Measurements from ENCODE around the gene KIF26A. TPM values are rescaled to one million over a fixed set of nuclear protein-coding genes. Genes with fewer than 3 reads are reported as not detected.
A peak's percentile ranks its signal among the peaks of the same experiment; 100 is the strongest.

Gene KIF26A
- total and polyA plus RNA-seq, 2 donors (not counting 1 experiment from before 2014, with no cell fraction given): 0.15 TPM; not detected in 1

DNA sequence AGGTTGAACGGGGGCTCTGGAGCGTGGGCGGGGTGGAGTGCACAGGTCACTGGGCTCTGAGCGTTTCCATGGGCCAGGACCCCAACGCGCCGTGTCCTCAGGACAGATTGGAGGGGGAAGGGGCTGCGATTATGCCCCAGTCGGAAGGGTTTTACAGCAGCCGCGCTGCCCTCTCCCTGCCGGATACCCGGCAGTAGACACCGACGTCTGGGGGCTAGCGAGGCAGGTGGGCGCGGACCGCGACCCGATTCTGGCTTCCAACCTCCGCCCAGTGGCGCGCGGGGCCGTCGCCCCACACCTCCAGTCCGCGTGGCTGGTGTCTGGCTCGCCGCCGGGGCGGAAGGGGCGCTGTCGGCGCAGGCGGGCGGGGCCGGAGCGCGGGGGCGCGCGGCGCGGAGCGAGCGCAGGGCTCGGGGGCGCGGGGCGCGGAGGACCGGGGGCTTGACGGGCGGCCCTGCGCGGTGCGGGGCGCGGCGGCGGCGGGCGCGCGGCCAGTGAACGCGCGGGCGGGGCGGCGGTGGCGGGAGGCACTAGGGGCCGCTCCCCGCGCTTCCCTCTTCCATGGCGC, 2.4 kb upstream of the KIF26A start:
- Histone ChIP-seq H3K27me3 (replicated peaks in 1 of 4; ENCODE audit: control extremely low read depth in 1 of 4, control insufficient read depth in 3 of 4, insufficient read depth in 4 of 4, low read length in 3 of 4) (peaks cover 0 to 75% (median 22%) of the 10 kb centered on the region in 4 experiments), H2AFZ (ENCODE audit: insufficient read depth, low read depth, low read length, poor library complexity, severe bottlenecking) (no peak overlapping the region), H3K4me1 (ENCODE audit: control insufficient read depth in 2 of 2, insufficient read depth in 2 of 2, low read length in 2 of 2) (peaks cover 26 to 34% of the 10 kb centered on the region in 2 donors), H3K27ac (ENCODE audit: low read length in 2 of 2) (no peak overlapping the region), H3K36me3 (replicated peaks in 1 of 2; ENCODE audit: control extremely low read depth in 1 of 2, control insufficient read depth in 1 of 2, extremely low read depth in 1 of 2, insufficient read depth in 2 of 2, low read length in 1 of 2) (no peaks in the 10 kb centered on the region), H3K9me3 (ENCODE audit: control extremely low read depth in 1 of 3, control insufficient read depth in 2 of 3, insufficient read depth in 1 of 3, low read length in 2 of 3) (peaks cover 0 to 25% (median 0%) of the 10 kb centered on the region in 3 donors), H4K20me1 (ENCODE audit: control insufficient read depth, insufficient read depth, low read length, poor library complexity, severe bottlenecking) (no peaks in the 10 kb centered on the region), H3K9ac (ENCODE audit: low read length) (no peak overlapping the region), H3K79me2 (ENCODE audit: control insufficient read depth, insufficient read depth, low read length) (no peaks in the 10 kb centered on the region), H3K4me3 (ENCODE audit: control extremely low read depth in 1 of 5, extremely low read depth in 1 of 5, insufficient read depth in 1 of 5, low read depth in 2 of 5, low read length in 4 of 5) (no peak overlapping the region), H3K4me2 (replicated peaks; ENCODE audit: low read depth, low read length, poor library complexity, severe bottlenecking) (peak overlapping the region; percentile 79)
- POLR2A ChIA-PET: no interaction called here
- CTCF ChIA-PET: no interaction called here
- 3% methylated on average over 75 of the region's 78 CpGs for WGBS (ENCODE audit: insufficient coverage)
- DNase-seq: no peak
- peaks cover 9% of the 10 kb centered on the region for H3K4me1 Mint-ChIP-seq
- H3K27ac Mint-ChIP-seq: no peak overlapping the region
- no peak for ATAC-seq (ENCODE audit: low read depth)
- TF ChIP-seq EZH2 (IDR thresholded peaks at IDR 0.05; ENCODE audit: borderline replicate concordance, insufficient read depth, low read depth, low read length, poor library complexity, severe bottlenecking): no peak
- no peak for TF ChIP-seq CTCF (IDR thresholded peaks at IDR 0.05)
- no peaks in the 10 kb centered on the region for H3K9me3 Mint-ChIP-seq (ENCODE audit: insufficient read depth)
- intact Hi-C loops (cut with micrococcal nuclease): no loop called here
- H3K4me3 Mint-ChIP-seq: peak overlapping the region; percentile 32
- peaks cover 35% of the 10 kb centered on the region for H3K27me3 Mint-ChIP-seq

DNA sequence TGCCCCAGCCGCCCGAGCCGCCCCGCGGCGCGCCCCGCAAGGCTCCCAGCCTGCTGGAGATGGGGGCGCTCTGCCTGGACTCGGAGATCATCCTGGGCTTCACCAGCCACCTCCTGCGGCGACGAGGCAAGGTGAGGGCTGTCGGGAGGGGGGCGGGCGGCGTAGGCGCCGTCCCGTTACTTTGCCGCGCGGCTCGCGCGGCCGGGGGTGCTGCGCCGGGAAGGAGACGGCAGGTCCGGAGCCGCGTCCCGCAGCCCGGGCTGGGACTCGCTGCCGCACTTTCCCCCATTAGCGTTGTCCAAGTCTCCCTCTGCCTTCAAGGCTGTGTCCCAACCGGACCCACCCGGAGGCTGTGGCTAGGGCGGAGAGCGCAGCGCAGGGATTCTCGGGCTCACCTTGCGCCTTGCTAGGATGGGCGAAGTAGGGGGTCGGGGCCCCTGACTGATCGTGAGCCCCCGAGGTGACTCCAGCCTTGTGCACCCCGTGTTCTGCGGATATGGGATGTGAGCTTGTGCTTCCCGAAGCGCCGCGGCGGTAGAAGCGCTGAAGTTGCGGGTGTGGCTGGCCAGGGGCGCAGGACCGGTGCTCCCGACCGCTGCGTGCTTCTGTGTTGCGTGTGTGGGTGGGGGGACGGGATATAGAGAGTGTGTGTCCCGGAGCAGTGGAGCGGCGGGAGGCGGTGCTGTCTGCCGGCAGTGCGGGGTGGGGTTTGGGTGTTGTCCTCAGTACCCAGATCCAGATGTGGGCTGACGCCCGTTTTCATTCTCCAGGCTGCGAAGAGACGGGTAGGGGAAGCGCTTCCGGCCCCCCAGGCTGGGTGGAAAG, 1.7 kb upstream of the KIF26A start:
- ChIA-PET CTCF (interaction anchor here (1.1 to 1.6 kb wide), 2 partner anchors 428 to 504 kb away, joined by 4 to 12 read pairs; no protein-coding TSS in a partner anchor), POLR2A (no interaction called here)
- Histone ChIP-seq H3K4me2 (replicated peaks; ENCODE audit: low read depth, low read length, poor library complexity, severe bottlenecking) (peak overlapping the region; percentile 79), H3K27ac (ENCODE audit: low read length in 2 of 2) (no peak overlapping the region), H3K27me3 (replicated peaks in 1 of 4; ENCODE audit: control extremely low read depth in 1 of 4, control insufficient read depth in 3 of 4, insufficient read depth in 4 of 4, low read length in 3 of 4) (peaks cover 0 to 68% (median 22%) of the 10 kb centered on the region in 4 experiments), H2AFZ (ENCODE audit: insufficient read depth, low read depth, low read length, poor library complexity, severe bottlenecking) (peak overlapping the region; percentile 40), H3K79me2 (ENCODE audit: control insufficient read depth, insufficient read depth, low read length) (no peaks in the 10 kb centered on the region), H3K9ac (ENCODE audit: low read length) (peak overlapping the region; percentile 29), H4K20me1 (ENCODE audit: control insufficient read depth, insufficient read depth, low read length, poor library complexity, severe bottlenecking) (no peaks in the 10 kb centered on the region), H3K9me3 (ENCODE audit: control extremely low read depth in 1 of 3, control insufficient read depth in 2 of 3, insufficient read depth in 1 of 3, low read length in 2 of 3) (peaks cover 0 to 18% (median 0%) of the 10 kb centered on the region in 3 donors), H3K4me3 (ENCODE audit: control extremely low read depth in 1 of 5, extremely low read depth in 1 of 5, insufficient read depth in 1 of 5, low read depth in 2 of 5, low read length in 4 of 5) (peak overlapping the region in 2 of 5 experiments; percentile 1 to 15), H3K4me1 (ENCODE audit: control insufficient read depth in 2 of 2, insufficient read depth in 2 of 2, low read length in 2 of 2) (peaks cover 26 to 34% of the 10 kb centered on the region in 2 donors), H3K36me3 (replicated peaks in 1 of 2; ENCODE audit: control extremely low read depth in 1 of 2, control insufficient read depth in 1 of 2, extremely low read depth in 1 of 2, insufficient read depth in 2 of 2, low read length in 1 of 2) (no peaks in the 10 kb centered on the region)
- ATAC-seq (ENCODE audit: low read depth): no peak
- intact Hi-C loops (cut with micrococcal nuclease): no loop called here
- no peaks in the 10 kb centered on the region for H3K9me3 Mint-ChIP-seq (ENCODE audit: insufficient read depth)
- H3K4me3 Mint-ChIP-seq: peak overlapping the region; percentile 70
- DNase-seq: peak; percentile 33
- H3K27me3 Mint-ChIP-seq: peaks cover 29% of the 10 kb centered on the region
- peaks cover 9% of the 10 kb centered on the region for H3K4me1 Mint-ChIP-seq
- TF ChIP-seq EZH2 (IDR thresholded peaks at IDR 0.05; ENCODE audit: borderline replicate concordance, insufficient read depth, low read depth, low read length, poor library complexity, severe bottlenecking): no peak
- TF ChIP-seq CTCF (IDR thresholded peaks at IDR 0.05): no peak
- 6% methylated on average over 77 of the region's 77 CpGs for WGBS (ENCODE audit: insufficient coverage)
- no peak overlapping the region for H3K27ac Mint-ChIP-seq
